Calu3 (cell line): ENCODE results near the gene BBOX1. TPM values are rescaled to one million over a fixed set of nuclear protein-coding genes. Genes with fewer than 3 reads are reported as not detected.

Source experiments
- BruUV-seq: library from RNA; stranded (reverse); fragments of 400-500 nt; replicated peaks from 2 replicates; lab custom pipeline; 2021; lab: Mats Ljungman, UMichigan
- CTCF ChIA-PET: fragments of 300-600 bp; sonication (Branson Sonifier 250); formaldehyde crosslinking; loops from one replicate; lab custom pipeline; 2022; ENCODE audit warnings: antibody characterized with exemption; lab: Charles Lee
- DNase-seq: peaks from one replicate; pipeline ENCODE4 v3.0.0; 2022
- H3K27ac Mint-ChIP-seq: one replicate; pipeline ENCODE4 v1.8.0; 2022; ENCODE audit warnings: mixed read lengths; ENCODE audit not compliant: unreplicated experiment
- H3K27me3 Mint-ChIP-seq: one replicate; pipeline ENCODE4 v1.8.0; 2022; ENCODE audit warnings: mixed read lengths; ENCODE audit not compliant: unreplicated experiment
- H3K36me3 Mint-ChIP-seq: one replicate; pipeline ENCODE4 v1.8.0; 2022; ENCODE audit warnings: mild to moderate bottlenecking, moderate library complexity, mixed read lengths; ENCODE audit not compliant: insufficient read depth, unreplicated experiment
- H3K4me1 Mint-ChIP-seq: one replicate; pipeline ENCODE4 v1.8.0; 2022; ENCODE audit warnings: mild to moderate bottlenecking, low read depth, mixed read lengths; ENCODE audit not compliant: unreplicated experiment
- H3K4me3 Mint-ChIP-seq: one replicate; pipeline ENCODE4 v1.8.0; 2022; ENCODE audit warnings: mild to moderate bottlenecking, low read depth, moderate library complexity, mixed read lengths; ENCODE audit not compliant: unreplicated experiment
- H3K9me3 Mint-ChIP-seq: one replicate; pipeline ENCODE4 v1.8.0; 2022; ENCODE audit warnings: low read depth, mixed read lengths; ENCODE audit not compliant: unreplicated experiment
- intact Hi-C: fragments of 100-400 bp; cut with micrococcal nuclease; formaldehyde crosslinking; loops from one replicate; pipeline ENCODE4 v1.10.0; 2022; ENCODE audit not compliant: unreplicated experiment
- total RNA-seq: library from RNA; stranded (reverse); gene quantifications from 2 replicates; pipeline ENCODE4 v1.2.3, GENCODE V29; 2022
- TF ChIP-seq, protein P1 (sequence below): fragments of 200-600 bp; IDR thresholded peaks from one replicate; pipeline ENCODE4 v1.8.0; 2022; ENCODE audit warnings: antibody characterized with exemption; ENCODE audit not compliant: unreplicated experiment

Gene BBOX1
- total RNA-seq, 1 experiment from 2014 or later, result not detected

DNA sequence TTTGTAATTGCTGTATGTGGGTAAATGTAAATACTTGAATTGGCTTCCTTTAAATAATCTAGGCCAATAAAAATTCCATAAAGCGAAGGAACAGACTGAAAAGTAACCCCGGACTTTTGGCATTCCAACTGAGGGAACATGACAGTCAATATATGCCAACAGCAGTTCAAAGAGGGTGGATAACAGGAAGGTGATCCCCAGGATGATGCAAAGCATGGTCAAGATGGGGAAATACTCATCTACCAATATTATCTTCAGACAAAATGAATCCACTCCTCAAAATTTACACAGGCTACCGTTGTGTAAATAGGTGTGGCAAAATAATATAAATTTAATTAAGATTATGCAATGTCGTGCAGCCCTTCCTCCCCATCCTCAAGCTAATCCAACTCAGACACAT lies 56.9 kb downstream of the BBOX1 start:
- intact Hi-C loops, result no loop called here
- DNase-seq, result no peak
- no TSS peak for BruUV-seq
- H3K4me1 Mint-ChIP-seq, result no peaks in the 10 kb centered on the region
- no peaks in the 10 kb centered on the region for H3K27me3 Mint-ChIP-seq
- no peaks in the 10 kb centered on the region for H3K36me3 Mint-ChIP-seq
- CTCF ChIA-PET, result no interaction called here
- no peak overlapping the region for H3K27ac Mint-ChIP-seq
- no peak overlapping the region for H3K4me3 Mint-ChIP-seq
- TF ChIP-seq, protein P1, sequence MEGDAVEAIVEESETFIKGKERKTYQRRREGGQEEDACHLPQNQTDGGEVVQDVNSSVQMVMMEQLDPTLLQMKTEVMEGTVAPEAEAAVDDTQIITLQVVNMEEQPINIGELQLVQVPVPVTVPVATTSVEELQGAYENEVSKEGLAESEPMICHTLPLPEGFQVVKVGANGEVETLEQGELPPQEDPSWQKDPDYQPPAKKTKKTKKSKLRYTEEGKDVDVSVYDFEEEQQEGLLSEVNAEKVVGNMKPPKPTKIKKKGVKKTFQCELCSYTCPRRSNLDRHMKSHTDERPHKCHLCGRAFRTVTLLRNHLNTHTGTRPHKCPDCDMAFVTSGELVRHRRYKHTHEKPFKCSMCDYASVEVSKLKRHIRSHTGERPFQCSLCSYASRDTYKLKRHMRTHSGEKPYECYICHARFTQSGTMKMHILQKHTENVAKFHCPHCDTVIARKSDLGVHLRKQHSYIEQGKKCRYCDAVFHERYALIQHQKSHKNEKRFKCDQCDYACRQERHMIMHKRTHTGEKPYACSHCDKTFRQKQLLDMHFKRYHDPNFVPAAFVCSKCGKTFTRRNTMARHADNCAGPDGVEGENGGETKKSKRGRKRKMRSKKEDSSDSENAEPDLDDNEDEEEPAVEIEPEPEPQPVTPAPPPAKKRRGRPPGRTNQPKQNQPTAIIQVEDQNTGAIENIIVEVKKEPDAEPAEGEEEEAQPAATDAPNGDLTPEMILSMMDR, result no peak
- H3K9me3 Mint-ChIP-seq, result no peaks in the 10 kb centered on the region

DNA sequence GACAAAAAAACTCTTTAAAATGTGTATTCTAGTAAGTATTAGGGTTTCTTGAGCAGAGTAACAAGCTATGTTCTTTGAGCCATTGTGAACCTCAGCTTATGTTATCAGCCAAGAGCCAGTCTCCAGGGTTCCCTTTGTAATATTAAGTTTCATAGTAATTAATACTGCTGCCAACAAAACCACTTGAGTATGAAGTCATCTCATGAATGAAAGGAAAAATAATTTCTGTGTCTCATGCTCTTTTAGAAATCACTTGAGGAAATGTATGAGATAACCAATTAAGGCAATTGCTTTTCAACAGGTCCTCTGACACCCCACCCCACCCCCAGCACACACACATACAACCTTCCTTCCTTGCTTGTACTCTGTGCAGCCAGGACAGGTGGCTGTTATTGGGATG lies 59.9 kb downstream of the BBOX1 start:
- peaks cover 11% of the 10 kb centered on the region for H3K27me3 Mint-ChIP-seq
- H3K4me1 Mint-ChIP-seq, result no peaks in the 10 kb centered on the region
- H3K27ac Mint-ChIP-seq, result no peak overlapping the region
- BruUV-seq, result no TSS peak
- no peak overlapping the region for H3K4me3 Mint-ChIP-seq
- TF ChIP-seq, protein P1, result no peak
- intact Hi-C loops, result no loop called here
- H3K36me3 Mint-ChIP-seq, result no peaks in the 10 kb centered on the region
- no peaks in the 10 kb centered on the region for H3K9me3 Mint-ChIP-seq
- DNase-seq, result no peak
- CTCF ChIA-PET, result interaction anchor here (0.6 kb wide), 1 partner anchor 12 kb away, joined by 3 read pairs; no protein-coding TSS in a partner anchor

DNA sequence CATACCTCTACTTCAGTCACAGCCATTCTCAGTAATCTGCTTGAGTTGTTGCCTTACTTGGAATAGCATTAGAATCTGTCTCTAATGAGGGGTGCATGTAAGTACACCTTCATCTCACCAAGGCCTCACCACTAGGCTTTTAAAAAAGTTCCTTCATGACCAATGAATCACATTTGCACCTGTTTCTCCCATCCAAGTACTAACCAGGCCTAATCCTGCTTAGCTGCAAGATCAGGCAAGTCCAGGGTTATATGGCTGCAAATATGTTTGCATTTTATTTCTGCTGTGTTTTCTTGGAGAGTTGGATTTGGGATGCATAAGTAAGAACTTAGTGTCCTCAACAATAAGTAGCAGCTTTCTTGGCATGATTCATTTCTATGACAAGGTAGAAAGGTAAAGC lies 66.9 kb downstream of the BBOX1 start:
- no TSS peak for BruUV-seq
- H3K4me3 Mint-ChIP-seq, result no peak overlapping the region
- CTCF ChIA-PET, result no interaction called here
- no peak for DNase-seq
- TF ChIP-seq, protein P1, result no peak
- no peaks in the 10 kb centered on the region for H3K4me1 Mint-ChIP-seq
- no peaks in the 10 kb centered on the region for H3K36me3 Mint-ChIP-seq
- H3K27ac Mint-ChIP-seq, result no peak overlapping the region
- no peaks in the 10 kb centered on the region for H3K9me3 Mint-ChIP-seq
- peaks cover 23% of the 10 kb centered on the region for H3K27me3 Mint-ChIP-seq
- intact Hi-C loops, result no loop called here

DNA sequence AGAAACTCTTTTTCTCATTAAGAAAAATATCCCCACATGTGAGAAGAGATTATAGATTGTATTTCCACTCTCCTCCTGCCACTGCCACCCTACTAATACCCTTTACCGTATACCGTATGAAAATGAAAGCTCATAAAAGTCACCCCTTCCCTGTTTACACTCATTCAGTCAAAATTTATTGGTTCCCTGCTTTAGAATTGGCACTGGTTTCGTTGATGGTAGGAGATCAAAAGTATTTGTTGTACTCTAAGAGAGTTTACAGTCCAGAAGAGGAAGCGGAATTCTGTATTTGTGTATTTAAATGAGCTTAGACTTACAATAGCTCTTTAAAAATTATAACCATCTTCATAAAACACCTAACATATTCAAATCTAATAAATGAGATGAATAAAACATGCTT lies 68.2 kb downstream of the BBOX1 start:
- Mint-ChIP-seq H3K27me3 (peaks cover 23% of the 10 kb centered on the region), H3K4me3 (no peak overlapping the region), H3K4me1 (no peaks in the 10 kb centered on the region), H3K27ac (no peak overlapping the region), H3K9me3 (no peaks in the 10 kb centered on the region), H3K36me3 (no peaks in the 10 kb centered on the region)
- intact Hi-C loops, result no loop called here
- TF ChIP-seq, protein P1, result no peak
- DNase-seq, result no peak
- CTCF ChIA-PET, result no interaction called here
- BruUV-seq, result no TSS peak
